ENCODE data around the gene TMEM132C. TPM values are rescaled to one million over a fixed set of nuclear protein-coding genes. Genes with fewer than 3 reads are reported as not detected.

The TMEM132C gene
- total and polyA plus RNA-seq, 2 of the 8 experiments (the other 6 are each of a cell fraction or from before 2014, with no cell fraction given): 0.23 to 0.76 TPM

DNA sequence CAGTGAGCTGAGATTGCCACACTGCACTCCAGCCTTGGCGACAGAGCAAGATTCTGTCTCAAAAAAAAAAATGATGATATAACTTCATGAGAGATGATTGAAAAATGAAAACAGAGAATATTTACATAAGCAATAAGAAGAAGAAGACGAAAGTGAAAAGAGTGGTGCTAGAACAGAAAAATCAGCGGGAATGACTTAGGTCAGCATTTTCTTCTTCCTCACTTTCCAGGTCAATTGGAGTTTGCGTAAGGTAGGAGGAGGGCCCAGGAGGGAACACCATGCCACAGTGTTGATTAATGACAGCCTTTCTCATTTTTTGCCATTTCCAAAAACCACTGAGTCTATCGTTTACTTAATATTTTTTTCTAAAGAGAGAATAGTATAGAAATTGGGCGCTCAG is 356.8 kb downstream of the TMEM132C start:
- Histone ChIP-seq H2BK5ac (ENCODE audit: low read depth, low read length) (no peak overlapping the region), H3K14ac (ENCODE audit: insufficient read length) (no peak overlapping the region), H3K18ac (ENCODE audit: extremely low read depth, low read length) (no peak overlapping the region), H3K23me2 (ENCODE audit: low read depth, low read length) (no peaks in the 10 kb centered on the region), H3K79me2 (ENCODE audit: control insufficient read depth in 1 of 2, insufficient read depth in 2 of 2, low read length in 2 of 2) (no peaks in the 10 kb centered on the region), H4K91ac (replicated peaks; ENCODE audit: insufficient read length, low read length) (no peak overlapping the region), H4K8ac (ENCODE audit: extremely low read depth, insufficient read depth, low read length) (no peak overlapping the region), H4K5ac (ENCODE audit: insufficient read length, low read depth, low read length) (no peak overlapping the region), H3K4me2 (ENCODE audit: insufficient read depth in 1 of 2, low read depth in 2 of 2, low read length in 2 of 2) (no peak overlapping the region), H3K9ac (replicated peaks in 1 of 4; ENCODE audit: extremely low read depth in 1 of 4, low read depth in 3 of 4, low read length in 3 of 4) (no peak overlapping the region), H3K9me3 (ENCODE audit: insufficient read depth in 2 of 2, low read depth in 1 of 2, low read length in 1 of 2) (no peaks in the 10 kb centered on the region), H4K20me1 (replicated peaks in 1 of 2; ENCODE audit: control insufficient read depth in 1 of 2, insufficient read depth in 2 of 2, low read length in 2 of 2) (no peaks in the 10 kb centered on the region), H2BK120ac (replicated peaks; ENCODE audit: low read depth, low read length) (no peak overlapping the region), H2BK15ac (ENCODE audit: low read length) (no peak overlapping the region), H2BK20ac (ENCODE audit: low read length) (no peak overlapping the region), H3K4me1 (replicated peaks in 1 of 4; ENCODE audit: control insufficient read depth in 3 of 4, insufficient read depth in 4 of 4, low read length in 3 of 4) (peaks cover 0 to 9% (median 3%) of the 10 kb centered on the region in 4 experiments; a peak in 3 of 7 replicates), H2AFZ (ENCODE audit: low read length) (no peak overlapping the region), H3K79me1 (ENCODE audit: low read depth, low read length) (no peaks in the 10 kb centered on the region), H3K56ac (replicated peaks; ENCODE audit: insufficient read length, low read depth, low read length) (no peak overlapping the region), H3K27ac (ENCODE audit: low read depth, low read length) (no peak overlapping the region), H2BK12ac (ENCODE audit: low read depth, low read length) (no peak overlapping the region), H3K4me3 (ENCODE audit: extremely low read depth in 1 of 4, insufficient read depth in 2 of 4, low read depth in 3 of 4, low read length in 4 of 4) (no peak overlapping the region), H2AK5ac (ENCODE audit: low read depth, low read length) (no peak overlapping the region), H3K23ac (ENCODE audit: insufficient read length) (no peak overlapping the region), H3K27me3 (replicated peaks in 1 of 4; ENCODE audit: control insufficient read depth in 3 of 4, extremely low read depth in 1 of 4, insufficient read depth in 3 of 4, low read length in 3 of 4) (no peaks in the 10 kb centered on the region; a peak in 1 of 7 replicates), H3K36me3 (ENCODE audit: control insufficient read depth in 2 of 4, insufficient read depth in 4 of 4, low read length in 3 of 4) (no peaks in the 10 kb centered on the region), H3K4ac (replicated peaks; ENCODE audit: insufficient read length, low read depth, low read length) (no peak overlapping the region)
- CTCF ChIA-PET (ENCODE audit: partially characterized antibody): interaction anchor here (0.5 to 0.7 kb wide), 2 partner anchors 9 to 18 kb away, joined by 3 to 4 read pairs; no protein-coding TSS in a partner anchor
- POLR2A ChIA-PET (ENCODE audit: partially characterized antibody): no interaction called here
- 95% methylated on average over 6 of the region's 6 CpGs; no CpG with 5 or more reads in 1 of the 2 experiments for whole genome bisulfite sequencing, 2 experiments (ENCODE audit: extremely low coverage in 1 of 2, insufficient coverage in 1 of 2, insufficient read length in 1 of 2, insufficient replicate concordance in 2 of 2, low coverage in 1 of 2, low lambda C conversion rate in 2 of 2, missing lambda C conversion rate in 1 of 2)
- FAIRE-seq: no peak
- DNase-seq (ENCODE audit: low read depth in 1 of 2, low spot score in 2 of 2): no peak
- TF ChIP-seq SRF (IDR thresholded peaks at IDR 0.05; ENCODE audit: low read depth, low read length) (no peak), EP300 (IDR thresholded peaks at IDR 0.05; ENCODE audit: borderline replicate concordance in 1 of 2, low read depth in 2 of 2, low read length in 2 of 2) (no peak), RAD21 (IDR thresholded peaks at IDR 0.05 in 1 of 2, conservative IDR thresholded peaks at IDR 0.05 in 1 of 2; ENCODE audit: low read depth in 2 of 2, low read length in 2 of 2) (no peak), HDAC2 (IDR thresholded peaks at IDR 0.05; ENCODE audit: borderline replicate concordance in 1 of 2, low read depth in 2 of 2, low read length in 2 of 2) (no peak), RFX5 (IDR thresholded peaks at IDR 0.05; ENCODE audit: borderline replicate concordance, low read depth, low read length) (no peak), GABPA (IDR thresholded peaks at IDR 0.05; ENCODE audit: borderline replicate concordance, insufficient read depth, low read length) (no peak), NANOG (IDR thresholded peaks at IDR 0.05; ENCODE audit: insufficient read depth, low read depth, low read length, poor library complexity, severe bottlenecking) (no peak), YY1 (IDR thresholded peaks at IDR 0.05; ENCODE audit: low read depth, low read length) (no peak), KDM5A (IDR thresholded peaks at IDR 0.05; ENCODE audit: low read length) (no peak)
- TF ChIP-seq, protein P1, sequence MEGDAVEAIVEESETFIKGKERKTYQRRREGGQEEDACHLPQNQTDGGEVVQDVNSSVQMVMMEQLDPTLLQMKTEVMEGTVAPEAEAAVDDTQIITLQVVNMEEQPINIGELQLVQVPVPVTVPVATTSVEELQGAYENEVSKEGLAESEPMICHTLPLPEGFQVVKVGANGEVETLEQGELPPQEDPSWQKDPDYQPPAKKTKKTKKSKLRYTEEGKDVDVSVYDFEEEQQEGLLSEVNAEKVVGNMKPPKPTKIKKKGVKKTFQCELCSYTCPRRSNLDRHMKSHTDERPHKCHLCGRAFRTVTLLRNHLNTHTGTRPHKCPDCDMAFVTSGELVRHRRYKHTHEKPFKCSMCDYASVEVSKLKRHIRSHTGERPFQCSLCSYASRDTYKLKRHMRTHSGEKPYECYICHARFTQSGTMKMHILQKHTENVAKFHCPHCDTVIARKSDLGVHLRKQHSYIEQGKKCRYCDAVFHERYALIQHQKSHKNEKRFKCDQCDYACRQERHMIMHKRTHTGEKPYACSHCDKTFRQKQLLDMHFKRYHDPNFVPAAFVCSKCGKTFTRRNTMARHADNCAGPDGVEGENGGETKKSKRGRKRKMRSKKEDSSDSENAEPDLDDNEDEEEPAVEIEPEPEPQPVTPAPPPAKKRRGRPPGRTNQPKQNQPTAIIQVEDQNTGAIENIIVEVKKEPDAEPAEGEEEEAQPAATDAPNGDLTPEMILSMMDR (IDR thresholded peaks at IDR 0.05; ENCODE audit: control extremely low read depth in 1 of 3, insufficient read depth in 1 of 3, low read depth in 1 of 3, low read length in 3 of 3): no peak
